GM10847 (cell line): ENCODE data around the gene DCC.

Source experiments
- POLR2A ChIP-seq: IDR thresholded peaks from 2 replicates; pipeline ENCODE4 v1.6.1; 2011; ENCODE audit not compliant: insufficient read length; ENCODE audit errors: extremely low read depth

Gene DCC

DNA sequence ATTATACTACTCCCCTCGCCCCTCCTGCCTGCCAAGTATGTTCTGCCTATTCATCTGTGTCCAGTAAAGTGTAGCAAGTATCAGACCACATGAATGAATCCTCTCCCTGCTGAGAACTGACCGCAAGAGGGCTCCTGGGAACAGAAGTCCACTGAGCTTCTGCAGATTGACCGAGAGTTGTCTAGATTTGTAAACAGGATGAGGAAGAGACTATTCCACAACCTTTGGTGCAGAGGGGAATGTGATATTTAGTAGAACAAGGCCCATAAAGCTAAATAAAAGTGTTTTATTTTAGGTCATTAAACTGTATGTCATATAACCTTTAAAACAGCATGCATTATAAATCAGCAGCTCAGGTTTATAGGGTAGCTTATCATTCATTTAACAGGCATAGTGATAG is 377.0 kb downstream of the DCC start:
- no peak for TF ChIP-seq POLR2A

DNA sequence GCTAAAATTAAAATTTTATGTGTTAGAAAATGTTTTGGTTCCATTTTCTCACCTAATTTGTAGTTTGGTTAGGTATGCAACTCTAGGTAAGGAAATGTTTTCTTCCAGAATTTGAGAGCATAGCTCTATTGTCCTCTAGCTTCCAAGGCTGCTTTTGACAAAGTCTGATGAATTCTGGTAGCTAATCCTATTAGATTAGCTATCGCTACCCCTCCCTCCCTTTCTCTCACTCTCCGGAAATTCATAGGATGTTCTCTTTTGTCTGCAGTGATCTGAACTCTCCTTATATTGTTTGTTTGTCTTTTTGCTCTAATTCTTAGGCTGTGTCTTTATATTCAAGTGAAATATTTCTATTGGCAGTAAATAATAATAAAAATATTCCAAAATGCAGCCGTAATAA is 382.9 kb downstream of the DCC start:
- TF ChIP-seq POLR2A: no peak

DNA sequence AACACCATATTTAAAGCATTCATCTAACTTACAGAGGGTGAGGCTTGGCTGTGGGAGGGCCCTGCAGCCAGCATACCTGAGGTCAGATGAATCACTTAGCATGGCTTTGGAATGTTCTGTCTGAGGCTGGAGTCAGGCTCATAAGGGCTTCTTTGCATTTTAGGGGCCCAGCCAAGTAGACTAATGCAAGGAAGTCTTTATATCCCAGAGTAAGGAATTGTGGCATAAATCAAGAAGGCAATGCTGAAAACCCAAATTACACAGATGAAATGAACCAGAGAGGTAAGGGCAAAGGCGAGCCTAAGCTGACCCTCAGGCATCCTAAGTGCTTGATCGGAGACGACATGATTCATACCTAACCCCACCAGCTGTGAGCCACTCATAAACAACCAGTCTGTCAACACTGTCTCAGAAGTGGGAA is 383.6 kb downstream of the DCC start:
- no peak for TF ChIP-seq POLR2A

DNA sequence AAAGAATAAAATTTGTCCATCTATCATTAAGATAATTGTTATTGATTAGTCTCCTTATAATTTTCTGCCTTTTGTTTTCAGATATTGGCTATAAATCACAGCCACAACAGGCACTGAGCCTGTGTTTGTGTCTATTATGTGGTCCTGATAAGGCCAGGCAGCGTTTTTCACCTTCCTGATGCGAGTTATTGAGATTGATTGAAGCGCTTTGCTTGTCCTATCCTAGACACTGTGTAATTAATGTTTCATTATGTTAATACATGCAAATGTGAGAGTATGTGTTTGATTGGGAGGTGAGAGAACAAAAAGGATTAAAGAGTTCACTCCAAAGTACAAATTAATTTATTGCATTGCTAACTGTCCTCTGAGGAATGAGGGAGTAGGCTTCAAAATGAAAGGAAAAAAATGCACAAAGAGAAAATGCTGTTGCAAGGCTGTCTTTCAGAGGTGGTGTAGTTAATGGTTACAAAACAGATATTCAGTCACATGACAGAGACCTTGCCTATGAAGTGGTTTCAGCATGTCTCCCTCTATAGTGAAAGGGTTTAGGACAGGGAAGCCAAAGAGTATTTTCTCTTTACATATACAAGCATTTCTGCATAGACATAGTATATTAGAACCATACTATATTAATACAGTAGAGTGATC is 391.1 kb downstream of the DCC start:
- TF ChIP-seq POLR2A: no peak

DNA sequence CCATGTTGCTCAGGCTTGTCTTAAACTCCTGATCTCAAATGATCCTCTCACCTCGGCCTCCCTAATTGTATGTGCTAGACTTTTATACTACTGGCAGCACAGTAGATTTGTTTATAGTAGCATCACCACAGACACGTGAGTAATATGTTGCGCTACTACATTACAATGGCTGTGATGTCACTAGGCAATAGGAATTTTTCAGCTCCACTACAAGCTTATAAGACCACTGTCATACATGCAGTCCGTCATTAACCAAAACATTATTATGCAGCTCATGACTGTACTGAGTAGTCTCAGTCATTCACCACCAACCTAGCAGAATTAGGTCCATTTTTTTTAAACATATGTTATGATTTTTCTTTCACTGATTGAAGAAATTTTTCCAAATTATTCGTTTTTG is 398.9 kb downstream of the DCC start:
- no peak for TF ChIP-seq POLR2A

DNA sequence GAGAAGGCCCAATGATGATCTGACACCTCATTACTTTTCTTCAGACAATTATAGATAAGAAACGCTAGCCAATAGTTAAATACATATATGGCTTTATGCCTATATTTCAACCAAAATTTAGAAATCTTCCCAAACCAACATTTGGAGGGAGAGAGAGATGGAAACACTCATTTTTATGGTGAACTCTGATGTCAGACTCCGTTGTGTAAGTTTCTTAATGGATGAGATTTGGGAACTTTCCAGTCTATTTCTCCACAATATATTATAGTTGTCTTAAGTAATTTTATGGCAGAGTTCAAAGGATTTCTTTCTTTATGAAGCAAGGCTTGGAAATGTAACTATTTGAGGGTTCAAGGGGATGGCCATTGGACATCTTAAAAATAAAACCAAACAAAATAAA is 407.0 kb downstream of the DCC start:
- no peak for TF ChIP-seq POLR2A

DNA sequence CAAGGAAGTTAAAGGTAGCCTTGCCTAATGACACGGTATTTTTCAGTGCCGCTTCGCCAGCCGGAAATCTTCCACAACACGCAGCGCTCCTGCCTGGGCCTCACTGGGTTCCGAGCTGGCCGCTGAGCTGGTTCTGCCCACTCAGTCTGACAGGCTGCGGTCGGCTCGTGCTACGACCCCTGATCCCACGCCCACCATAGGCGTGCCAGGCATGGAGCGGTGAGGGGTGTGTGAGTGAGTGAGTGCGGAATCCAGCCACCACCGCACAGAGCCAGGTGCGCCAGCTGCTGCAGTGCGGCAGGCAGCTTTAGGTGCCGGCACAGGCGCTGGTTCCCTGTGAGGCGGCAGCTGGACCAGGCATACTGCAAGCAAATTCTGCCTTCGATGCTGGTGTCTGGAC is 407.9 kb downstream of the DCC start:
- no peak for TF ChIP-seq POLR2A

DNA sequence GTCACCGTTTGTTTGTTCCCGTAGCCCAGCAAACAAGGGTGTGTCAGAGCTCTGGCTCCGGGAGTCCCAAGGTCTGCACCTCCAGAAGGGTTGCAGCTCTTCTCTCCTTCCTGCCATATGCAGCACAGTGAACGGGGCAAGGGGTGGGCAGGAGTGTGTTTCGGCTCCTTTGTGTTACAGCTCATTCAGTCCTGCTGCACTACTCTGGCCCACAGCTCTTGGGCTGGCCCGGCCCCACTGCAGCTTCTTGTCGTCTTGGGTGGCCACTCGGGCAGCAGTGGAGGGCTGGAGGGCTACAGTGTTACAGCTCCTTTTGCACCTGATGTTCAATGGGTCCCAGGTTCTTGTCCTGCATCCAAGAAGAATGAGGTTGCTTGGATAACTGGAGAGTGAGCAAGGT is 408.3 kb downstream of the DCC start:
- no peak for TF ChIP-seq POLR2A

DNA sequence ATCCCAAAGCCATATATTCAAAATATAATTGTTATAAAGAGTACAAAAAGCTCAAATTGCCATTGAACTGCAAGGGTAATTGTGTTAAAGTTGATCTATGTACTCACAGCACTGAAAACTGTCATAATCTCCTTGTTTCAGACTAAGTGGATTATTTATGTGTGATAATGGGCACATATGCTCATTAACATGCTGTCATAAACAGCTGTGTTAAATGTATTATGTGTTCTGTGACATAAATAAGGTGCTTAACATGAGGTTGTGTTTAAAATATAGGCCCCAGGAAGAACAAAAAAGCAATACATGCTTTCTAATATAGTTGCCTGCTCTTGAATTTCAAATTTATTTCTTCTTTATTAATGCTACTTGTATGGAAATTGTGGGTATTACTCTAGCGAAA is 409.5 kb downstream of the DCC start:
- TF ChIP-seq POLR2A: no peak

DNA sequence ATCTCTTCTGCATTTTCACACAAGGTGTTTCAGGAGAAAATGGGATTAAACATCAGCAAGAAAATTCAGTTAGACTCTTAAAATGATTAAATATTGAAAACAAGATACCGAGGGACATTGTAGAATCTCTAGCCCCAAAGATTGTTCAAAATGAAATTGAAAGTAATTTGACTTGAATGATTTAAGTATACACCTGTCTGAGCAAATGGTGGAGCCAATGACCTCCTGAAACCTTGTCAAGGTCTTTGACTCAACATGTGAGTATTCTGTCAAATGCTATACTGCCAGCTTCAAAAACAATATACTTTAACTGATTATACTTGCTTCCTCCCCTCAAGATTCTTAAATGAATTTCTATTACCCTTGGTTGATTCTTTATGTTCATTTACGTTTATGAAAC is 411.0 kb downstream of the DCC start:
- no peak for TF ChIP-seq POLR2A

DNA sequence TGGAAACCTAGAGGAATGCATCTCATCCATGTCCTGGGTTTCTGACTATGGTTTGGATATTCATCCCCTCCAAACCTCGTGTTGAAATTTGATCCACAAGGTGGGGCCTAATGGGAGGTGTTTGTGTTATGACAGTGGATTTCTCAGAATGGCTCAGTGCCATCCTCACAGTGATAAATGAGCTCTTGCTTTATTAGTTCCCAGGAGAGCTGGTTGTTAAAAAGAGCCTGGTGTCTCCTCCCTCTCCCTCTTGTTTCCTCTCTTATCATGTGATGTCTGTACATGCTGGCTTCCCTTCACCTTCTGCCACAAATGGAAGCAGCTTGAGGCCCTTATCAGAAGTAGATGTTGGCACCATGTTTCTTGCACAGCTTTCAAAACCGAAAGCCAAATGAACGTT is 424.3 kb downstream of the DCC start:
- no peak for TF ChIP-seq POLR2A

DNA sequence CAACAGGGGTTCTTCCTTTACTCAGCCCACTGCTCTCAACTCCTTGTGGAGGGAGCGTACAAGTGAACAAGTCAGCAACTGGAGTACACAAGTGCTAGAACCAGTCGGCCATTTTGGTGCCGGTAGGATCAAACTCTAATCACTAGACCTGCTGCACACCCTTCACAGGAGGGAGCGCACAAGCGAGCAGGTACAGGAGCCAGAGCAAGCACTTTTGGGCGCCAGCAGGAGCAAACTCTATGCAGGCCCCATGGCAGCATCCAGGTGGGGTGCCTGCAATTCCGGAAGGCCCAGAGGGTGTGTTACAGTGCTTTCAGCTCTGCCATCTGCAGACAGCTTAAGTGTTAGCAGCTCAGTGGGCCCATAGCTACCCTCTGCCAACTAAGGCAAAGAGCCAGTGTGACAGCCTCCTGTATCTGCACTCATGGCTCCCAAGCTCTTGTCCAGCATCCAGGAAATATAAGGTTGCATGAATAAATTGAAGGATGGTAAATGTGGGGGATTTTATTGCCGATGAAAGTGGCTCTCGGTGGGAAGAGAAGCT is 426.1 kb downstream of the DCC start:
- no peak for TF ChIP-seq POLR2A

DNA sequence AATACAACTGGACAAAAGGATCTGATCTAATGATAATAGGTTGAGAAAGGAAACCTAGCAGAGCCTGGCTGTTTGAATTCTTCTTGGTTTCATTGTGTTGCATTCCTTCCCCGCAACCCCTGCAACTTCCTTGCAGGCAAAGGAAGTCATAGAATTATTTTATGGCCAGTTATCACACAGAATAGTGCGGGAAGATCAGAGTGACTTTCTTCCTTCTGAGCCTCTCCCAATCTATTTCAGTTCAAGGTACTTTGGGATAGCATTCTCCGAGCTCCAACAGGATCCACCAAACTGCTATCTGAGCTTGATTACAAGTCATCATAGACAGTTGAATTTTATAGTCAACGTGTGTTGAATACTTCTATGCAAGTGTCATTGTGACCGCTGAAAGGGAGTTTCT is 441.1 kb downstream of the DCC start:
- no peak for TF ChIP-seq POLR2A

DNA sequence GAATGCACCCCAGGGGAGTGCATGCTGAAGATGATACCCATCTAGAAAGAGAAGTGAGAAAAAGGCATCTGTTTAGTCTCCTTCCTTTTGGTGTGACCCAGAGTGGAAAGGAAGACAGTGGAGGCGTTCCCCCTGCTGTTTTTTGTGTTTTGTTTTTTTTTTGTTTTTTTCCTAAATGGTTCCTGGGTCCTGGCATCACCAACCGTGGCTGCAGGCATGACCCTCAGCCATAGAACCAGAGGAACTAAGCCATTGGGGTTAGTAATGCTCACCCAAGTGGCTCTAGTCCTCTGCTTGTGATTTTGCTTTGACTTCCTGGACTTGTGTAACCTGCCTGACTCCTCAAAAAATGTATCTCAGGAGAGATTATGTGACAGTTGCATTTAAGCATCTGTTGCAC is 451.3 kb downstream of the DCC start:
- no peak for TF ChIP-seq POLR2A

DNA sequence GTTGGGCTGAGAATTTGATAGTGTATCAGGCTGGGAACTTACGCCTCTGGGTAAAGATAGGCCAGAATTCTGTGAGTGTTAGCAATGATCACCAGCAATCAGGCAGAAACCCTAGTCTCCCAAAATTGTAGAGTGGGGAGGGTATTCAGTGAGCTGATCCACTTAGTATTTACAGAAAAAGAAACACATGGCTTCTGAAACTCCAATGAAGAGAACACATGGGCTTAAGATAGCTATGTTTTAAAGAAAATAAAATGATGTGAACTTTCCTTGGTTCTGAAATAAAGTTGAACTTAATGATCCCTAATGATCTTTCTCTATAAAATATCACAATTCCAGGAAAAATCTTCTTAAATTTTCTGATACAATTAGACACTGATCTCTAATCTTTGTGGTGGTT is 472.8 kb downstream of the DCC start:
- no peak for TF ChIP-seq POLR2A

DNA sequence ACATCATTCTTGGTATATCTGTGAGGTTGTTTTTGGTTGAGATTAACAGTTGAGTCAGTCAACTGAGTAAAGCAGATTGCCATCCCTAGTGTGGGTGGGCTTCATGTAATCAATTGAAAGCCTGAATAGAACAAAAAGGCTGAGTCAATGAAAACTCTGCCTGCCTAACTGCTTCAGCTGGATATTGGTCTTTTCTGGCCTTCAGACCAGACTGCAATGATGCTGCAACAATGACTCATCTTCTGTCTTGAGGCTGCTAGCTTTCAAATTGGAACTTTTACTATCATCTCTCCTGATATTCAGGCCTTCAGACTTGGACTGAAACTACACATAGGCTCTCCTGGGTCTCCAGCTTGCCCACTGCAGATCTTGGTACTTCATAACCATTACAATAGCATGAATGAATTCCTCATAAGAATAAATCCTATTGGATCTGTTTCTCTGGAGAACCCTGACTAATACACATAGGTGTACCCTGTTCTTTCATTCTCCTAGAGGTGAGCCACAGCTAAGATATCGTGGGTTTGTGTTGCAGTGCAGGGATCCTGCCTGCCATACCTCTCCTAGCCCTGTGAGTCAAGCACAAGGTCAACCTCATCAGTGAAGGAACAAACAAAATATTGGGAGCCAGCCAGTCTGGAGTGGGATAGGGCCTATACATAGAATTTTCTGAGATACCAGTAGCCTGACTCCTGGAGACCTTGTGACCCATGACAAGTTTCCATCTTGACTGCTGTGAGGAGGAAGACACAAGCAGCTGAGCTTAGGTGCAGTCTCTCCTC is 473.8 kb downstream of the DCC start:
- no peak for TF ChIP-seq POLR2A

DNA sequence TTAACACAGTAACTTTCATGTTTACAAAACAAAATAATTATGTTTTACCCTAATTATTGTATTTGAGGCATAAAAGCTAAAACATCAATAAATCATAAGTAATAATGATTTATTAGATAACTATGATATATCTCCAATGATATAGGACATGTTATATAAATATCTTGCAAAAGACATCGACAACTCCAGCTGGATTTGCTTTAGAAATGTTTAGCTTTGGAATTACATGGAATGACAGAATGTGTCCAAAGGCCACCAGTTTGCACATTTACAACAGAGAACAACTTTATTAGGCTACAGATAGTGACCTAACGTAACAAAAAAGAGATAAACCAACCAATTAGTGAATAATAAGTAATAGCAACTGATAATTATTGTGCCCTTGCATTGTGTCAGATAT is 475.7 kb downstream of the DCC start:
- TF ChIP-seq POLR2A: no peak
